Prostate gland (tissue), 2 donors: ENCODE results near the gene LIMCH1.

Source experiments
- CTCF ChIP-seq, 4 experiments: fragments of 200-600 bp in 2 of 4; fragments of 450-650 bp in 2 of 4; sonication (generic) in 2 of 4; IDR thresholded peaks; 1 replicate in 3 of 4; 2 replicates in 1 of 4; pipeline ENCODE4 v1.5.1; 2016 to 2019; ENCODE audit warnings: antibody characterized with exemption in 4 of 4, mild to moderate bottlenecking in 2 of 4, moderate library complexity in 2 of 4
- POLR2A ChIP-seq: fragments of 450-650 bp; IDR thresholded peaks from one replicate; pipeline ENCODE4 v1.6.1; 2016; ENCODE audit warnings: antibody characterized with exemption, mild to moderate bottlenecking

DNA sequence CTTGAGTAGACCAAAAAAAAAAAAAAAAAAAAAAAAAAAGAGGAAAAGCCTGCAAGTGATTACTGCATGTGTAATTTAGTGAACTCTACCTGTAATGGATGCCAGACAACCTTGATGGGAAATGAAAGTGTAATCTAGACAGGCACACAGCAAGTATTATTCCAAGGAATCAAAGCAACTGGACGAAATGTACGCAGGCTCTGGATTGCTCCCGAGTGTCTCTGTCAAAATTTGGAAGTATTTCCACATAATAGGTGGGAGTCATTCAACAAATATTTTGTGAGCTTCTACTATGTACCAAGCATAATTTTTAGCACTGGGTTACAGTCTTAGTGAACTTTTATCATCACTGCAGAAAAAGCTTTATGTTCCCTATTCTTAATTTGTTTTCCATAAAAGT, 64.2 kb downstream of the LIMCH1 start:
- TF ChIP-seq CTCF (IDR thresholded peaks at IDR 0.05): no peak
- no peak for TF ChIP-seq POLR2A
